ENCODE measurements around the gene COL11A2.
A peak's percentile ranks its signal among the peaks of the same experiment; 100 is the strongest.

Gene COL11A2

DNA sequence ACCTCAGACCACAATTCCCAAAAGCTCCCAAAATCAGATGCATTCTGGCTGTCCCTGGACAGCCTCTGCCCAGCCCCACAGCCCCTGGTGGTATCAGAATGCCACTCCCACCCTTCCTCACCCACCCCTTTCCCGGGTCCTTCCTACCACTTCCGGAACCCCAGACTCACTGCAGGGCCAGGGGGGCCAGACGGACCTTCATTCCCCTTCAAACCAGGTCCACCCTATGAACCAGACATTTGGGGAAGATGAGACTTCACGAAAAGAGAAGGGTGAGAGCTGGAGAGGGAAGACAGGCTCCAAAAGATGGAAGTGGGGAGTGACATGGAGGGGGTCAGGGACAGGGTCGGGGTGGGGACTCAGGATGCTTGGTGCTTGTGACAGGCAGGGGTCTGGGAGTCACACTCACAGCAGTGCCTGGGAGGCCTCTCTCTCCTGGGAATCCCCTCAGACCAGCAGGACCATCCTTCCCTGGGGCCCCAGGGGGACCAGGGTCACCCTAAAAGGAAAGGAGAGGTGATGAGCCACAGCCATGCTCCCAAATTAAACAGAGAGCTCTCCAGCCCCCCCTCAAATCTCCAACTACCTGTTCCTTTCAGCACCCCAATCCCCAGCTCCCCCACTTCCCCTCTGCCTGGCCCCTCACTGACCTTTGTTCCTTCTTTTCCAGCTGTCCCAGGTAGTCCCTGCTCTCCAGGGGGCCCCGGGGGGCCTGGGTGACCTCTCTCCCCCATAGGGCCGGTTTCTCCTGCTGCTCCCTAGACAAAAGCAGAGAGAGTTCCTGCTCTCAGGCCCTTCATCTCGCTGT, 20.2 kb downstream of the COL11A2 start:
- DNase-seq (ENCODE audit: low spot score): no peak

DNA sequence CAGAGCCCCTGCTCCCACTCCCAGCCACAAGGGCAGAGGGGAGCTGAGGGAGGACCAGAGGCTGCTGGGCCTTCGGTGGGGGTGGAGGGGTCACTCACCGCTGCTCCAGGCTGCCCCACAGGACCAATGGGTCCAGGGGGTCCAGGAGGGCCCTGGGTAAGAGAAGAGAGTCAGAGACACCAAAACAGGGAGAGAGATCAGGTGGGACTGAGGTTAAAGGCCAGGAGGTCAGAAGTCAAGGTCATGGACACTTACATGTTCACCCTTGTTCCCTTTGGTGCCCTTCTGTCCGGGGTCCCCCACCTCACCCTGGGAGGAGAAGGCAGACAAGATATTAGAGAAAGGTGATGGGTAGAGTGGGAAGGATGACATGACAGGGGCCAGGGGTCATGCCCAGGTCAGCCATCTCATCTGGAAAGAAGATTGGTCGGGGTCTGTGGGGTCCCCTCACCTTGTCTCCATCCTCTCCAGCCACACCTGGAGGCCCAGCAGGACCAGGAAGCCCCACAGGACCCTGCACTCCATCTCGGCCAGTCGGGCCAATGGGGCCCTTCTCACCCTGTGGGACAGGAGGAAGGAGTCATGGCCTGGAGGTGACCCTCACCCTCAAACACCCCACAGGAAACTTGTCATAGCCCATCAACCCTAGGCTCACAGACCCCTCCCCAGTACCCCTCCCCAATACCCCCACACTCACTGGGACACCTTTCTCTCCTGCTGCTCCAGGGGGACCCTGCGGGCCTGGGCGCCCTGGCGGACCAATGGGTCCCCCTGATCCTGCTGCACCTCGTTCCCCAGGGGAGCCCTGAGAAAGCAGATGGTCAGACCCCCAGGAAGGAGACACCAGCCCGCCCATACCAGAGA, 21.0 kb downstream of the COL11A2 start:
- no peak for DNase-seq (ENCODE audit: low spot score)

DNA sequence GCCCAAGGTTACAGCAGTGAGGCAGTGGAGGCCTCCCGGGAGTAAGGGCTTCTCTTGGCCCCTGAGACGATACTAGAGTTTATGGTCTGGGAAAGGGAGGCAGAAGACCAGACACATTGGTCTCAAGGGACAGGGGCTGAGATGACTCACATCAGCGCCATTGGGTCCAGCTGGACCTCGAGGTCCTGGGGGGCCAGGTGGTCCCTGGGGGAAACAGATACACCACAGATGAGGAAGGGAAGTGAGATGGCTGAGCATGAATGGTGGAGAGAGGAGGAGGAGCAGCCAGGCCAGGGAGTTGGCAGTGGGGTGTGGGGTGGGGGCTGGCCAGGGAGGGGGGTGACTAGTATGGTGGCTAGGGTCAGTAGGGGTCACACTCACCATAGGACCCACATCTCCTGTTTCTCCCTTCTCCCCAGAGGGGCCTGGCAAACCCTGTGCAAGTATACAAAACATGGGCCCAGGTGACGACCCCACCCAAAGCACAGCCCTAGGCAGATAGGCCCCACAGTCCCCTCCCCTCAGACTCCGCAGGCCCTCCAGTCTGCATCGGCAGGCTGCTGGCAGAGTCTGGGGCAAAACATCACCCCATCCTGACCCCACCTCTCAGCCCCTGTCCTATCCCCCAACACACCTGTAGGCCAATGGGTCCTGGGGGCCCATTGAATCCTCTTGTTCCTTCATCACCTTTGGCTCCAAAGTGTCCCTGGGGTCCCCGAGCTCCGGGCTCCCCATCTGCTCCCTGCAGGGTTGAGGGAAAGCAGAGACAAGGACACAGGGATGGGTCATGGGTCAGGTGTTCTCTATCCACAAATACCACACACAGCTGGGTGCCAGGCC, 21.9 kb downstream of the COL11A2 start:
- DNase-seq (ENCODE audit: low spot score): no peak

DNA sequence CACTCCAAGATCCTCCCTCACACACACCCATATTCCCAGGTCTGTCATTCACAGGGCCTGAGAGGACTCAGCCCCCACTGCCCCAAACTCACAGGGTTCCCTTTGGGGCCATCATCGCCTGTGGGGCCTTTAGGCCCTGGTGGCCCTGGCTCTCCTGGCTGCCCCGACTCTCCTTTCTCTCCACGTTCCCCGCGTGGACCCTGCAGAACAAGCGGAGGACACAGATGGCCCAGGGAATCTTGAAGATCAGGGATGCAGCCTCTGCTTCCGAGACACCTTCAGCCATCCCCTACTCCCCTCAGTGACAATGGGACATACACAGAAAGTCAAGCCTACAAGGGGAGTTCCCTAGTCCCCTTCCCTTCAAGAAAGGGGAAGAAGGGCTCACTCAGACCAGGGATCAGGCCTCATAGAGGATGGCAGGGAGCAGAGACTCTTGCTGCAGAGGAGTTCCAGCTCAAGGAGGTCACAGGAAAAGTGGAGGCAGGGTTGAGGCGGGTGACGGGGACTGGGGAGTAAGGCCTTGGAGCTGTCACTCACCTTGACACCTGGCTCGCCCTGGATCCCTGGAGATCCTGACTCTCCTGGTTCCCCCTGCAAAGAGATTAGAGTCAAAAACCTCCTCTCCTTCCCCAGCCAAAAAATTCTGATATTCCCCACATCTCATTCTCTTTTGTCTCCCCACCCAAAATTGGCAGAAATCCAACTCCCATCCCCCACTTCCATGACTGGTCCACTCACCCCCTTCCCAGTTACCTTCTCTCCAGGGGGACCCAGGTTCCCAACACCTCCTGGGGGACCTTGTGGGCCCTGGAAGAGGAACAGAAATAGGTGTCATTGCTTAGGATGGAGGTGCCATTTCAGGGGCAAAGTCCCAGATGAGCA, 22.7 kb downstream of the COL11A2 start:
- DNase-seq (ENCODE audit: low spot score): no peak

DNA sequence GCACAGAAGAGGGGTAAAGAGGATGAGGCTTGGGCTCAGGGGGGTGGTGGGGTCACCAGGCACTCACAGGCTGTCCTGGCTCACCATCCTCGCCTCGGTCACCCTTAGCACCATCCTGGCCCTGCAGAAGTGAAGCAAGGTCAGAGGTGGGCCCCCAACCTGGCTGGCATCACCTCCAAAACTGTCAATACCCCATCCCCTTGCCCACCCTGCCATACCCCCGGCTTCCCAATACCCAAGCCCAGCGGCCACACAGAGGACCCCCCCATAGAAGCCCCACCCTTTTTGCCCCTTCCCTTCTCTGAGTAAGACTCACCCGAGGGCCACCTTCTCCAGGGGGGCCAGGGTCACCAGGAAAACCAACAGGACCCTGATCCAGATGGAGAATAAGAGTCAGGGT, 23.6 kb downstream of the COL11A2 start:
- no peak for DNase-seq (ENCODE audit: low spot score)

DNA sequence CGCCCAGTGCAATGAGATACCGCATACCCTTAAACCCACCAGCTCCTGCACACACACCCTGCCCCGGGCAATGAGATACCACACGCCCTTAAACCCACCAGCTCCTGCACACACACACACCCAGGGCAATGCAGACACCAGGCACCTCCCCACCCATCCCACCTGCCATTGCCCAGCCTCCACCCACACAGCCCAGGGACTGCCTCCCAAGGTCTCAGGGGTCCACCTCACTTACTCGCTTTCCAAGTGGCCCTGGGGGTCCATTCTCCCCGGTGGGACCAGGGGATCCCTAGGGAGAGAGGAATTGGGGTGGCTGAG, 24.0 kb downstream of the COL11A2 start:
- DNase-seq (ENCODE audit: low spot score): no peak

DNA sequence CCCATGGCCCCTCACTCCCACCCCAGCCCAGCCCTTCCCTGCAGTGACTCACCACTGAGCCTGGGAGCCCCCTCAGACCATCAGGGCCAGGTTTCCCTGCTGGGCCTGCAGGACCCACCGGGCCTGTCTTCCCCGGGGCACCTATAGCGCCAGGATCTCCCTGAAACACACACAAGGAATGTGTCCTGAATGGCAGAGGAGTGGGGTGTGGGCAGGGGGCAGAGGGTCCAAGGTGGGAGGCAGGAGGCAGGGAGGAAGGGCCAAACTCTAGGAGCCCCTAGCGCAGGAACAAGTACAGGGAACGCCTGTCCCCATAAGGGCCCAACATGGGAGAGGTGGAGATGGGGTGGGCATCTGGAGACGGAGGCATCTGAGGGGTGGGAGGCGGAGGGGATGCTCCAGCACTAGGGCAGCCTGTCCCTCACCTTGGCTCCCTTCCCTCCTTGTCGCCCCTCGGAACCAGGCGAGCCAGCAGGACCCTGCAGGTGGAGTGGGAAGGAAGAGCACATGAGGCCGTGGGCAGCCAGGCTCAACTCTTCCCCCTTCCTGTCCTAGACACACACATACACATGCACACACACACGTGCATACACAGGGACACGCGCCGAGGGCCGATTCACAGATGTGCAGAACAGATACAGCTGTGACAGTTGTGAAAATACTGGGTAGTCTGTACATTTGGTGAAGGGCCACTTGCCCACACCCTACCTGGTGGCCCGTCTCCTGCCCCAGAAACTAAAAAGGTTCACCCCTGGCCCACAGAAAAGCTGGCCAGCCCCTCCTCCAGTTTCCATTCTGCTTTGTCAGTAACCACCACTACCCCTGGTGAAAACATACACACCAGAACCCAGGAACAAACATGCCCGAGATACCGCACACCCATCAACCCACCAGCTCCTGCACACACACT, 24.6 kb downstream of the COL11A2 start:
- DNase-seq (ENCODE audit: low spot score): no peak

DNA sequence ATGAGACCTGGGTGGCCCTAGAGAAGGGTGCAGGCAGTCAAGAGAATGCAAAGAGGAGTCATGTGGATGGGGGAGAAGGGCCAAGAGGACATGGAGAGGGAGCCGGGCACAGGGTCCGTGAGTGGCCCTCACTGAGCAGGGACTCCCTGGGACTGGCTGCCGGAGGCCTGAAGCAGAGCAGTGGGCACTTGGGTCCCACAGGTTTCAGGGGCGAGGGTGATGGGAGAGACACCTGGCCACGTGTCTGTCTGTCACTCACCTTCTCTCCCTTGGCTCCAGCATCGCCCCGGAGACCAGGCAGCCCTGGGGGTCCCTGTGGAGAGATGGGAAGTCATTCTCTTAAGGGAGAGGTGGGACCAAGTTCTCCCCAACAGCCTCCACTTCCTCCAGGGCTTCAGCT, 25.5 kb downstream of the COL11A2 start:
- no peak for DNase-seq (ENCODE audit: low spot score)

DNA sequence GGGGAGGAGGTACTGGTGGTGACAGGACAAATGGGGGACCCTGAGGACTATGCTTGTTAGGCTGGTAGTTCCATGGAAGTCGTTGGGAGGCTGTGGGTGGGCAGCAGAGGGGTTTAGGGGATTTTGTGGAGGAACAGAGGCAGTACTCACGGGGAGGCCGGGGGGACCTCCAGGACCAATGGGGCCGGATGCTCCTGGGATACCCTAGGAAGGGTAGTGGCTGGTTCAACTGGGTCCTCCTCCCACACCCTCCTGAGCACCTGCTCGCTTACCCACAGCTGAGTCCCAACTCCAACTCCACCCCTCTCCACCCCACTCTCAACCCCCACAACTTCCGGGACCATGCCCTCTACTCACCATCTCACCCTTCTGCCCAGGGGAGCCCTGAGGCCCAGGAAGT, 25.9 kb downstream of the COL11A2 start:
- no peak for DNase-seq (ENCODE audit: low spot score)

DNA sequence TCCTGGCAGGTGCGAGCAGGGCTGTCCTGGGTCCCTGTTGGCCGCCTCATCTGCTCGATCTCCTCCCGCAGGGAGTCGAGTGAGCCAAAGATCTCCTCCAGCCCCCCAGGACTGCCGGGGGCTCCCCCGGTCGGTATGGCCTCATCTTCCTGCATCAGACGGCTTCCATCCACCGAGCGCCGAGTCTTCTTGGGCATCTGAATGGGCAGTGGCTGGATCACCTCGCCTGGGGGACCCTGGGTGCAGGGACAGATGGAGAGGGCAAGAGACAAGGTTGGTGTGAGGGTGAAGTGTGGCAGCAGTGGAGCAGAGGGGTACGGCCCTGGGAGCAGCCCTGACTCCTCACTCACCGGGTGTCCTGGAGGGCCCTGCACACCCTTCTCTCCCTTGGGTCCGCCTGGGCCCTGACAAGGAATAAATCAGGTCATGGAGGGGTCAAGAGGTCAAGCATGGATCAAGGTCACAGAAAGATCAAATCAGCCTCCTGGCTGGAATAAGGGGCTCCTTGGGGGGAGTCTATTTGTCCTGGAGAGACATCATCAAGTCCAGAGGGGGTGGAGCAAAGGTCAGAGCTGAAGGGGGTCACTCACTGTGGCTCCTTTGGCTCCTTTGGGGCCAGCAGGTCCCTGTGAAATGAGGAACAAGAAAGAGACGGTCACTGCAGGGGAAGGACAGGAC, 26.5 kb downstream of the COL11A2 start:
- DNase-seq (ENCODE audit: low spot score): no peak

DNA sequence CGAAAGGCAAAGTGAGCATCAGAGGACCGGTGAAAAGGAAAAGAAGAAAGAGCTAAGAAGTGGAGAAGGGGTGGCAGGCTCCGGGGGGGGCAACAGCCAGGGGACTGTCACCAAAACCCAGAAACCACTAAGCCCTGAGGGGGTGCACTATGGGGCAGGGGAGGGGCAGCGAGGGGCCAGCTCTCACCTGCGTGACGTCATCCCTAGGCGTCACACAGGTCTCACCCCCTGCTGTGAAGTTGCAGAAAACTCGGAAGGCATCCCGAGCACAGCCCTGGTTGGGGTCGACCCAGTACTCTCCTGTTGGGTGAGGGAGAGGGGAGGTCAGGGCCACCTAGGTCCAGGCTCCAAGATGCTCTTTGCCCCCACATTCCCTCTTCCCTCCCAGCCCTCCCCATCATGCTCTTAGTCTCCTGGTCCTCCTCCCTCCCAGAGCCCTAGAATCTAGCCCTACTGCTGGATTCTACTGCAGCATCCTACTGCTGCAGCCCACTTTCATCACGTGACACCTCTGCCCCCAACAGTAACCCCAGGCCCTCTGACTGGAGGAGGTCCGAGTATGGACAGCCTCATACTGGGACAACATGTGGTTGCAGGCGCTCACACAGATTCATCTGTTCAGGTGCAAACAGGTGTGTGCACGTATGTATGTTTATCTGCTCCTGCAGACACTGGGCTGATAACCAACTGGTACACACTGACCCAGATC, 27.4 kb downstream of the COL11A2 start:
- no peak for DNase-seq (ENCODE audit: low spot score)

DNA sequence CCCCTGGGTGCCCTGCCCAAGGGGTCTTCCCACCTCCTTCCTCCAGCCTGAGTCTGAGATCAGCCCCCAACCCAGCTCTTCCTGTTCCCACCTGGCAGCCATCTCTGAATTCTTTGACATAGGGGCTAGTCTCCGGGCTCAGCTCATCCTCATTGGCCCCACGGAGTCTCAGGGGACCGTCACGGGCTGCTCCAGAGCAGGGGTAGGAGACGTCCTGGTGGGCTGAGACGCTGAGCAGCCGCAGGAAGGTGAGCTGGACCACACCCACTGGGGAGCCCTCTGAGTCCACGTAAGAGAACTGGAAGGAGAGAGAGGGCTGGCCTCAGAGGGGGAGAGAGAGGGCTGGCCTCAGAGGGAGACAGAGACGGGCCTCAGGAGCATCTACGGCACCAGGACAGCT, 28.1 kb downstream of the COL11A2 start:
- no peak for DNase-seq (ENCODE audit: low spot score)

DNA sequence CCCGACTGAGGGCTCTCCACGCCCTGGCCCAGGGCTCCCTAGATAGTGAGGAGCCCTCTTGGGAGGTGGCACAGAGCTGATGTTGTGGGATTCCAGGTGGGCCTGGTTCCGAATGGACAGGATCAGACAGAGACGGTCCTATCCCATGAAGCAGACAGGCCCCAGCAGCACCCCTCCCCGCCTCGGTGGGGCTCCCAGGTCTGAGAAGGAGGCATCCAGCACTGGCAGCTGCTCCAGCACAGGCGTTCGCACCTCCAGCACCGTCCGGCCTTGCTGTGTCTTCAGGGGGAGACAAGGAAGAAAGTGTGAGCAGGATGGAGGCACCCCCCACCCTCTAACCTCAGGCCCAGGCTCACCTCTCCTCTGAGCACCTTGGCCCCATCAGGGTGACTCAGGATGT, 28.7 kb downstream of the COL11A2 start:
- DNase-seq (ENCODE audit: low spot score): no peak

DNA sequence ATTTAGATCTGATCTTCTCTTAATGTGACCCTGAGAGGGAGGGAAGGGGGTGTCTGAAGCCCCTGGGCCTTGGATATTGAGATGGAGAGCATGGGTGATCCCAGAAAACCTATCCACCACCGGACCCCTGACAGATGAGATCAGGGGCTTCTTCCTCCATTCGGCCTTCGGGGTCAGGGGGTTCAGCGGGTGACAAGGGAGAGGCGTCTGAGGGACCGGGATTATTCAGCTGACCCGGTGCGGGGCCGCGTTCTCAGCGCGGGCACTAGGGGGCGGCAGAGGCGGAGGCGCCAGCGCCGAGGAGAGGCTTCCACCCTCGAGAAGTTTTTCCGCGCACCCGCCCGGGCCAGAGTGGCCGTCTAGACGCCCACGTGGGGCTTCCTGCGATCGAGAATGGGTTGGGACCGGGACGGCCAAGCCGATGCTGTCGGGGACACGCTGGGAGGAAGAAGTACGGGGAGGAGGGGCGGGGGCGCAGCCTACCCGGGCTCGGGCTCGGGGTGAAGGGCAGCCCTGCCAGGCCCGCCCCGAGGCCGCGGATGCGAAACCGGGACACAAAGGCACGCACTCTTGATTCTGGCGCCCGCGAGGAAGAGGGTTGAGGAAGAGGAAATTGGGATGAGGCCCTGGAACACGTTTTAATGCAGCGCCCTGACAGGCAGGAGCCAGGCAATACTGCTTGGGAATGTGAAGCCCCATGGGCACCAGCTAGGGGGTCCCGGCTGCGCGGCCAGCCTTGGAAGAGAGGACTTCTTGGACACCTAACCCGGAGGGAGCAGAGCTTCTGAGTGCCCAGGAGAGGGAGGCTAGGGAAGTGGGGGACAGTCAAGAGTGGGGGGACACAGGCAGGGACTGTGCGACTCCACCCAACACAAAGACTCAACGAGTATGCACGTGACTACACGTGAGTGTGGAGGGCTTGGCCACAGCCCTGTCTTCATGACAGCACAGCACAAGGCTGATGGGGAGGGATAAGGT, 30.6 kb downstream of the COL11A2 start:
- DNase-seq (ENCODE audit: low spot score): peak; percentile 91

DNA sequence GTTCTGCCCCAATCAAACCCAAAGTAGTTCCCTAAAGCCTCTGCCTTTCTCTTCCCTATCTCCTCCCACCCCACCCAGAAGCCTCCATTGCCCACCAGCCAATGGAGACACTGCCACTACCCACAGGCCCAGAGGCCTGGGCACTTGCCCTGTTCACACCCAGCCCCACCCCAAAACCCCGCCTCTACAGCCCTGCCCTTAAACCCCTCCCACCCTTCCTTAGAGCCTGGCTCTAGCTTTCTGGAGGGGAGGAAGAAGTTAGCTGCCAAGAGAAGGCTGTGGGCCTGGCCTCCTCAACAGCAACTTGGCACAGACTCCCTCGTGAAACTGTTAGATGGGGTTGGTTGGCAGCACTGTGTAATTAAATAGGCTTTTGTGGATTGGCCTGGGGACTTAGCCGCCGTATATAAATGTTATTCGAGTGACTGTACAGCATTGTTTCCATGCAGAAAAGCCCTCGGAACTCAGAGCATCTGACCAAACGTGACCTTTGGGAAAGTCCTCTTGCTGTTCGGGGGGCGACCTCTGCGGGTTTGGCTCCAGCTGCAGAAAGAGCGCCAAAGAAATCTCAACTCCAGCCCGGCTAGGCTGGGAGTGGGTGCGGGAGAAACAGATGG, 31.4 kb downstream of the COL11A2 start:
- DNase-seq (ENCODE audit: low spot score): peak; percentile 60

DNA sequence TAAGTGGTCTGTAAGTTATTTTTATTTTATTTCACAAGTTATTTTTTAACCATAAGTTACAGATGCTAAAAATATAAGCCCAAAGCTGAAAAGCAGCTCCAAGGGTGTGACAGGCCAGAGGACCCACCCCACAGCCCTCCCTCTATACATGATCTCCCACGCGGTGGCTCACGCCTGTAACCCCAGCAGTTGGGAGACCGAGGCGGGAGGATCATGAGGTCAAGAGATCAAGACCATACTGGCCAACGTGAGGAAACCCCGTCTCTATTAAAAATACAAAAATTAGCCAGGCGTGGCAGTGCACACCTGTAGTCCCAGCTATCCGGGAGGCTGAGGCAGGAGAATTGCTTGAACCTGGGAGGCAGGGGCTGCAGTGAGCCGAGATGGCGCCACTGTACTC, 32.2 kb downstream of the COL11A2 start:
- no peak for DNase-seq (ENCODE audit: low spot score)

DNA sequence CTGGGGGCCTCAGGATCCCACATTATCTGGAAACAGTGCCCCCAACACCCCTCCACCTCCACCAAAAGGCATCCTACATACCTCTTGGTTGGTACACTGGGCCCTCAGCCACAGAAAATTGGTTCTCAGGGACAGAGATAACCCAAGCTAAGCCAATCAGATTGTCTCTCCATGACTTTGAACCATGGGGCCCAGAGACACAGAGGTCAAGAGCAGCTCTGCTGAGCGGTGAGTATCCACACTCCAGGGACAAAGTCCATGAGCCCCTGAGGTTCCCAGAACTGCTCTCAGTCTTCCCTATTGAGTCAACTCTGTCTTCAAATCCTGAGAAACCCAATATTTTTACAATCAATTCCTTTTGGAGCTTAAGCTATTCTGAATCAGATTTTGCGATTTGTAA, 35.3 kb downstream of the COL11A2 start:
- no peak for DNase-seq (ENCODE audit: low spot score)

DNA sequence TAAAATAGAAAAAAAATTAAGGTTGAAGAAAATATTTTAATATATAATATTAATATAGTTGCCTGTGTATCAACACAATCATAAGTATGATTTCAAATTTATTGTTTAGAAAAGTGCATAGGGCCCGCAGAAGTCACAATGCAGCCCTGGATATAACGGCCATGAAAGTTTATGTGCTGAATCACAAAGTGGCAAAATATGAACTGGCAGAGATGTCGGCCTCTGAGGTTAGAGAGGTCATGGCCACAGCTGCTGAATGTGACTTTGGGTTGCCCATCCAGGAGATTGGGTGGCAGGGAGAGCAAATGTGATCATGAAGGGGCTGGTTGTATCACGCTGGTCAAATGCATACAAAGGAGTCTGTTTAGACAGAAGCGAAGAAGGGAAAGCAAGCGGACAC, 35.7 kb downstream of the COL11A2 start:
- no peak for DNase-seq (ENCODE audit: low spot score)

Data from hepatic stellate cell (primary cell).